Stimulated activated CD4-positive, alpha-beta T cell treated with anti-CD3 and anti-CD28 coated beads, Interleukin-2, amount 100 ng/mL, for 48 hours (primary cell): Measurements from ENCODE around the gene KCNH8.
"Not testable (repeated sequence)": the region's sequence is repeated elsewhere in the genome, so short reads cannot be mapped to it uniquely, and the experiment has no call there.

Source experiments
- DNase-seq, 2 donors: peaks; one replicate each; pipeline ENCODE4 v3.0.0-alpha.2; 2020

The KCNH8 gene

GRCh38 chr3:19183584-19183983 lies 35.3 kb downstream of the KCNH8 start:
- DNase-seq, result no peak

GRCh38 chr3:19190126-19190525 lies 41.8 kb downstream of the KCNH8 start:
- no peak for DNase-seq

GRCh38 chr3:19190602-19191001 lies 42.3 kb downstream of the KCNH8 start:
- no peak for DNase-seq

- DNase-seq, result no peak
These were observed 50.8 kb downstream of the KCNH8 start for GRCh38 chr3:19199131-19199530.

GRCh38 chr3:19202303-19202702 lies 54.0 kb downstream of the KCNH8 start:
- no peak for DNase-seq

GRCh38 chr3:19202754-19203153 lies 54.4 kb downstream of the KCNH8 start:
- DNase-seq, result no peak

- no peak for DNase-seq
These were observed 58.2 kb downstream of the KCNH8 start for GRCh38 chr3:19206540-19206939.

- no peak for DNase-seq
These were observed 65.4 kb downstream of the KCNH8 start for GRCh38 chr3:19213603-19214220.

GRCh38 chr3:19215427-19215826 lies 67.1 kb downstream of the KCNH8 start:
- no peak for DNase-seq

GRCh38 chr3:19216669-19217337 lies 68.5 kb downstream of the KCNH8 start:
- DNase-seq, result no peak

GRCh38 chr3:19220311-19220710 lies 72.0 kb downstream of the KCNH8 start:
- no peak for DNase-seq

GRCh38 chr3:19221081-19221480 lies 72.8 kb downstream of the KCNH8 start:
- DNase-seq, result no peak

GRCh38 chr3:19226479-19226878 lies 78.2 kb downstream of the KCNH8 start:
- DNase-seq, result no peak

- DNase-seq, result no peak
These were observed 79.9 kb downstream of the KCNH8 start for GRCh38 chr3:19228167-19228566.

- DNase-seq, result no peak
These were observed 80.8 kb downstream of the KCNH8 start for GRCh38 chr3:19229086-19229485.

GRCh38 chr3:19229881-19230280 lies 81.6 kb downstream of the KCNH8 start:
- DNase-seq, result not testable (repeated sequence)

- no peak for DNase-seq
These were observed 83.6 kb downstream of the KCNH8 start for GRCh38 chr3:19231792-19232461.

- DNase-seq, result no peak
These were observed 84.3 kb downstream of the KCNH8 start for GRCh38 chr3:19232566-19232965.

- DNase-seq, result not testable (repeated sequence)
These were observed 85.8 kb downstream of the KCNH8 start for GRCh38 chr3:19233882-19234784.

GRCh38 chr3:19248143-19248542 lies 99.8 kb downstream of the KCNH8 start:
- DNase-seq, result no peak

GRCh38 chr3:19248767-19249166 lies 100.5 kb downstream of the KCNH8 start:
- no peak for DNase-seq

GRCh38 chr3:19250959-19251610 lies 102.8 kb downstream of the KCNH8 start:
- DNase-seq, result no peak

- DNase-seq, result no peak
These were observed 105.9 kb downstream of the KCNH8 start for GRCh38 chr3:19254189-19254588.
